Measurements from ENCODE around the gene TSPAN32.

Gene TSPAN32

GRCh38 chr11:2321311-2321683 lies 19.5 kb downstream of the TSPAN32 start (continued):
- no peak for TF ChIP-seq SCRT1 (tag by site-specific recombination; IDR thresholded peaks at IDR 0.05; ENCODE audit: borderline replicate concordance)
- TF ChIP-seq SP7 (tag by site-specific recombination; IDR thresholded peaks at IDR 0.05) = no peak

- ChIA-PET CTCF (no interaction called here), POLR2A (no interaction called here)
- H3K4me3 ChIP-seq (ENCODE audit: low read depth, low read length) = no peak overlapping the region
- H3K36me3 ChIP-seq (ENCODE audit: control insufficient read depth in 2 of 2, insufficient read depth in 1 of 2, low read length in 2 of 2) = no peaks in the 10 kb centered on the region
- no peak overlapping the region for H3K27ac ChIP-seq (ENCODE audit: extremely low read depth, low read depth, low read length)
- H3K9me3 ChIP-seq (ENCODE audit: control insufficient read depth, insufficient read depth, low read depth, low read length) = no peaks in the 10 kb centered on the region
- no peaks in the 10 kb centered on the region for H3K4me1 ChIP-seq (ENCODE audit: control insufficient read depth, insufficient read depth, low read length)
- no peak for TF ChIP-seq ZNF580 (tag by site-specific recombination; IDR thresholded peaks at IDR 0.05)
- TF ChIP-seq ZNF544 (tag by site-specific recombination; IDR thresholded peaks at IDR 0.05) = no peak
- TF ChIP-seq ZSCAN18 (tag by site-specific recombination; IDR thresholded peaks at IDR 0.05) = no peak
- no peak for TF ChIP-seq ZNF366 (tag by site-specific recombination; conservative IDR thresholded peaks at IDR 0.05)
- TF ChIP-seq ZIC2 (tag by site-specific recombination; IDR thresholded peaks at IDR 0.05) = no peak
- TF ChIP-seq GLIS2 (tag by site-specific recombination; IDR thresholded peaks at IDR 0.05) = no peak
- no peak for TF ChIP-seq EGR2 (tag by site-specific recombination; IDR thresholded peaks at IDR 0.05; ENCODE audit: low read depth)
- TF ChIP-seq ZNF37A (tag by site-specific recombination; IDR thresholded peaks at IDR 0.05) = no peak
- no peak for TF ChIP-seq ZNF23 (tag by site-specific recombination; IDR thresholded peaks at IDR 0.05; ENCODE audit: borderline replicate concordance)
- TF ChIP-seq SP7 (tag by site-specific recombination; IDR thresholded peaks at IDR 0.05) = no peak
- no peak for TF ChIP-seq IKZF3 (tag by site-specific recombination; IDR thresholded peaks at IDR 0.05)
- no peak for TF ChIP-seq ZNF600 (tag by site-specific recombination; IDR thresholded peaks at IDR 0.05)
- no peak for TF ChIP-seq HOXA7 (CRISPR knock-in tag; IDR thresholded peaks at IDR 0.05; ENCODE audit: borderline replicate concordance)
- no peak for TF ChIP-seq ZNF658 (tag by site-specific recombination; IDR thresholded peaks at IDR 0.05)
- TF ChIP-seq ZNF830 (tag by site-specific recombination; IDR thresholded peaks at IDR 0.05; ENCODE audit: low read depth) = no peak
- TF ChIP-seq ZNF596 (tag by site-specific recombination; IDR thresholded peaks at IDR 0.05) = no peak
- TF ChIP-seq ZNF354C (tag by site-specific recombination; IDR thresholded peaks at IDR 0.05; ENCODE audit: borderline replicate concordance, low read depth) = no peak
- no peak for TF ChIP-seq OSR2 (tag by site-specific recombination; IDR thresholded peaks at IDR 0.05)
Observed at GRCh38 chr11:2325123-2325522, 23.3 kb downstream of the TSPAN32 start.

- Histone ChIP-seq H3K27ac (ENCODE audit: extremely low read depth, low read depth, low read length) (no peak overlapping the region), H3K4me1 (ENCODE audit: control insufficient read depth, insufficient read depth, low read length) (no peaks in the 10 kb centered on the region), H3K9me3 (ENCODE audit: control insufficient read depth, insufficient read depth, low read depth, low read length) (no peaks in the 10 kb centered on the region), H3K36me3 (ENCODE audit: control insufficient read depth in 2 of 2, insufficient read depth in 1 of 2, low read length in 2 of 2) (no peaks in the 10 kb centered on the region), H3K4me3 (ENCODE audit: low read depth, low read length) (no peak overlapping the region)
- ChIA-PET POLR2A (no interaction called here), CTCF (no interaction called here)
- TF ChIP-seq ZSCAN16 (tag by site-specific recombination; IDR thresholded peaks at IDR 0.05) (no peak), TCF7L2 (IDR thresholded peaks at IDR 0.05; ENCODE audit: borderline replicate concordance, low read depth, low read length) (no peak), ZNF19 (tag by site-specific recombination; IDR thresholded peaks at IDR 0.05; ENCODE audit: low read depth) (no peak), ZNF768 (tag by site-specific recombination; IDR thresholded peaks at IDR 0.05) (no peak), ZNF510 (tag by site-specific recombination; IDR thresholded peaks at IDR 0.05; ENCODE audit: insufficient replicate concordance) (no peak), SETDB1 (IDR thresholded peaks at IDR 0.05; ENCODE audit: insufficient read length, low read length) (no peak), ZNF239 (tag by site-specific recombination; IDR thresholded peaks at IDR 0.05) (no peak), ZNF155 (tag by site-specific recombination; IDR thresholded peaks at IDR 0.05) (no peak)
Observed at GRCh38 chr11:2325719-2326118, 23.9 kb downstream of the TSPAN32 start.
